Renal cortical epithelial cell (primary cell): ENCODE results near the gene MNAT1. TPM values are rescaled to one million over a fixed set of nuclear protein-coding genes. Genes with fewer than 3 reads are reported as not detected.

Source experiments
- total RNA-seq: library from RNA; depleted of rRNA; stranded (reverse); fragments of >200 nt; gene quantifications from 2 replicates; pipeline ENCODE4 v1.2.3, GENCODE V29; 2014

Gene MNAT1
- total RNA-seq, 1 donor from 2014 or later: 60.7 TPM

Other genes starting within 250 kb of the MNAT1 start
- gene C14orf39, start 248.7 kb upstream of the MNAT1 start, total RNA-seq: not detected in 2 replicates
- gene SIX6, start 225.6 kb upstream of the MNAT1 start, total RNA-seq: not detected in 2 replicates
- gene SIX1, start 85.3 kb upstream of the MNAT1 start, total RNA-seq: 1.2 and 7.6 TPM in 2 replicates
- 5.6 and 11.3 TPM in 2 replicates for gene SIX4, start 10.4 kb upstream of the MNAT1 start, total RNA-seq
- 11.6 and 28.5 TPM in 2 replicates for gene TRMT5, start 246.3 kb downstream of the MNAT1 start, total RNA-seq
- 25.9 and 34.7 TPM in 2 replicates for gene SLC38A6, start 246.5 kb downstream of the MNAT1 start, total RNA-seq